GM19467 (cell line): ENCODE results near the gene PCNX3.

ENCODE experiments used
- ATAC-seq: cut with Tn5 transposase; IDR thresholded peaks from one replicate; pipeline ENCODE4 v1.9.1; 2021; ENCODE audit warnings: mild to moderate bottlenecking, moderate library complexity; ENCODE audit not compliant: unreplicated experiment

PCNX3 gene

DNA sequence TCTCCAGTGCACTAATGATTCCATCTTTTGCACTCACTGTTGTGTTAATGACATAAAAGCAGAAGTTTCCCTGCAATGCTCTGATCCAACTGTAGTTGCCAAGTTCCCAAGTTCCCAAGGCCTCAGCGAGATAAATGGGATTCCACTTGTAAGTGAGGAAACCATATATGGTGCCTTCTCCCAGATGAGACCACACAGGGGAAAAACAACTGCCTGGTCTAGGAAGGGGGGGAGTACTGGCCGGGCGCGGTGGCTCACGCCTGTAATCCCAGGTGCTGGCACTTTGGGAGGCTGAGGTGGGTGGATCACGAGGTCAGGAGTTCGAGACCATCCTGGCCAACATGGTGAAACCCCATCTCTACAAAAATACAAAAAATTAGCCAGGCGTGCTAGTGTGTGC lies 70.4 kb downstream of the PCNX3 start:
- no peak for ATAC-seq
